PFSK-1 (cell line): ENCODE results near the gene TUBB3.

Experiments
- POLR2AphosphoS5 ChIP-seq: IDR thresholded peaks from 2 replicates; pipeline ENCODE4 v1.6.1; 2012; ENCODE audit warnings: low read depth, mild to moderate bottlenecking, control low read depth, low read length, moderate library complexity
- TF ChIP-seq, protein P1 (sequence below), 2 experiments: IDR thresholded peaks; 2 replicates each; pipeline versions ENCODE4 v1.6.1 to v1.8.0; 2011 to 2012; ENCODE audit warnings: low read depth in 2 of 2, low read length in 2 of 2, control low read depth in 1 of 2, inconsistent platforms in 1 of 2, mild to moderate bottlenecking in 1 of 2, moderate library complexity in 1 of 2; ENCODE audit not compliant: insufficient read depth in 1 of 2

DNA sequence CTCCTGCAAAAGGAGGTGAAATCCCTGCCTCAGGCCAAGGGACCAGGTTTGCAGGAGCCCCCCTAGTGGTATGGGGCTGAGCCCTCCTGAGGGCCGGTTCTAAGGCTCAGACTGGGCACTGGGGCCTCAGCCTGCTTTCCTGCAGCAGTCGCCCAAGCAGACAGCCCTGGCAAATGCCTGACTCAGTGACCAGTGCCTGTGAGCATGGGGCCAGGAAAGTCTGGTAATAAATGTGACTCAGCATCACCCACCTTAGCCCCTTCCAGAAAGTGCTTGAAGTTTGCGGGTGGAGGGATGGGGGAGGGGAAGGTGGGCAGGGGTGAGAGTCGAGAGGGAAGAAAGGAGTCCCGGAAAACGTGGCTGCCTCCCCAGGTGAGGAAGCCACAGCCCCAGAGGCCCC lies 2.4 kb upstream of the TUBB3 start:
- no peak for TF ChIP-seq POLR2AphosphoS5
- TF ChIP-seq, protein P1, sequence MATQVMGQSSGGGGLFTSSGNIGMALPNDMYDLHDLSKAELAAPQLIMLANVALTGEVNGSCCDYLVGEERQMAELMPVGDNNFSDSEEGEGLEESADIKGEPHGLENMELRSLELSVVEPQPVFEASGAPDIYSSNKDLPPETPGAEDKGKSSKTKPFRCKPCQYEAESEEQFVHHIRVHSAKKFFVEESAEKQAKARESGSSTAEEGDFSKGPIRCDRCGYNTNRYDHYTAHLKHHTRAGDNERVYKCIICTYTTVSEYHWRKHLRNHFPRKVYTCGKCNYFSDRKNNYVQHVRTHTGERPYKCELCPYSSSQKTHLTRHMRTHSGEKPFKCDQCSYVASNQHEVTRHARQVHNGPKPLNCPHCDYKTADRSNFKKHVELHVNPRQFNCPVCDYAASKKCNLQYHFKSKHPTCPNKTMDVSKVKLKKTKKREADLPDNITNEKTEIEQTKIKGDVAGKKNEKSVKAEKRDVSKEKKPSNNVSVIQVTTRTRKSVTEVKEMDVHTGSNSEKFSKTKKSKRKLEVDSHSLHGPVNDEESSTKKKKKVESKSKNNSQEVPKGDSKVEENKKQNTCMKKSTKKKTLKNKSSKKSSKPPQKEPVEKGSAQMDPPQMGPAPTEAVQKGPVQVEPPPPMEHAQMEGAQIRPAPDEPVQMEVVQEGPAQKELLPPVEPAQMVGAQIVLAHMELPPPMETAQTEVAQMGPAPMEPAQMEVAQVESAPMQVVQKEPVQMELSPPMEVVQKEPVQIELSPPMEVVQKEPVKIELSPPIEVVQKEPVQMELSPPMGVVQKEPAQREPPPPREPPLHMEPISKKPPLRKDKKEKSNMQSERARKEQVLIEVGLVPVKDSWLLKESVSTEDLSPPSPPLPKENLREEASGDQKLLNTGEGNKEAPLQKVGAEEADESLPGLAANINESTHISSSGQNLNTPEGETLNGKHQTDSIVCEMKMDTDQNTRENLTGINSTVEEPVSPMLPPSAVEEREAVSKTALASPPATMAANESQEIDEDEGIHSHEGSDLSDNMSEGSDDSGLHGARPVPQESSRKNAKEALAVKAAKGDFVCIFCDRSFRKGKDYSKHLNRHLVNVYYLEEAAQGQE (IDR thresholded peaks at IDR 0.05; ENCODE audit: insufficient read depth in 1 of 2, low read depth in 2 of 2, low read length in 2 of 2) = no peak
